ENCODE measurements around the gene ZGPAT. TPM values are rescaled to one million over a fixed set of nuclear protein-coding genes. Genes with fewer than 3 reads are reported as not detected.

Gene ZGPAT
- total RNA-seq, 1 experiment from 2014 or later: 27.6 TPM

- Histone ChIP-seq H3K27me3 (ENCODE audit: insufficient read depth, low read length) (no peaks in the 10 kb centered on the region), H3K9ac (ENCODE audit: extremely low read depth, insufficient read length, low read length) (no peak overlapping the region), H2AFZ (ENCODE audit: low read length) (no peak overlapping the region), H2BK120ac (ENCODE audit: low read depth, low read length, poor library complexity, severe bottlenecking) (no peak overlapping the region), H3K79me1 (ENCODE audit: insufficient read depth, low read depth, low read length, poor library complexity, severe bottlenecking) (no peaks in the 10 kb centered on the region), H4K91ac (ENCODE audit: insufficient read length, low read depth, low read length) (no peak overlapping the region), H3T11ph (ENCODE audit: low read length) (no peak overlapping the region), H2BK20ac (ENCODE audit: low read depth, low read length, poor library complexity, severe bottlenecking) (no peak overlapping the region), H3K27ac (ENCODE audit: insufficient read length, low read depth, low read length) (no peak overlapping the region), H2BK5ac (ENCODE audit: insufficient read length, low read length) (no peak overlapping the region), H3K4me1 (ENCODE audit: insufficient read depth, low read length) (no peaks in the 10 kb centered on the region), H3K56ac (ENCODE audit: insufficient read length, low read depth, low read length) (no peak overlapping the region), H3K14ac (ENCODE audit: insufficient read depth, low read length) (no peak overlapping the region), H3K18ac (ENCODE audit: insufficient read length, low read depth, low read length) (no peak overlapping the region), H3K4me2 (ENCODE audit: insufficient read depth, insufficient read length, low read length) (peak overlapping the region; percentile 56), H3K23me2 (ENCODE audit: insufficient read length, low read depth, low read length, poor library complexity, severe bottlenecking) (peaks cover 9% of the 10 kb centered on the region), H2BK15ac (ENCODE audit: low read depth, low read length) (no peak overlapping the region), H3K79me2 (ENCODE audit: insufficient read depth, low read length) (no peaks in the 10 kb centered on the region), H3K23ac (ENCODE audit: insufficient read length, low read depth, low read length) (no peak overlapping the region), H2BK12ac (ENCODE audit: insufficient read length, low read depth, low read length) (no peak overlapping the region), H2AK5ac (ENCODE audit: insufficient read length, low read length) (no peak overlapping the region), H4K8ac (replicated peaks; ENCODE audit: insufficient read length, low read depth, low read length) (no peak overlapping the region), H4K20me1 (ENCODE audit: control insufficient read depth, insufficient read depth, insufficient read length) (no peaks in the 10 kb centered on the region), H3K4ac (ENCODE audit: low read depth, low read length) (no peak overlapping the region), H4K5ac (ENCODE audit: insufficient read length, low read depth, low read length) (no peak overlapping the region), H3K9me3 (ENCODE audit: control insufficient read depth, low read depth, low read length) (no peaks in the 10 kb centered on the region)
- Mint-ChIP-seq H3K27ac (no peak overlapping the region), H3K4me3 (peak overlapping the region; percentile 65 to 76; a peak in 4 of 5 replicates), H3K36me3 (ENCODE audit: insufficient read depth in 1 of 3, low read depth in 3 of 3) (peaks cover 0 to 14% (median 14%) of the 10 kb centered on the region in 3 experiments; a peak in 4 of 7 replicates), H3K9me3 (no peaks in the 10 kb centered on the region), H3K4me1 (peaks cover 0 to 2% of the 10 kb centered on the region in 2 experiments; a peak in 1 of 4 replicates), H3K27me3 (ENCODE audit: low read depth) (no peaks in the 10 kb centered on the region; the same call in 1 of the 2 replicates)
- no CpG with 5 or more reads among the region's 6 CpGs for WGBS (ENCODE audit: extremely low coverage, insufficient read length, low lambda C conversion rate)
- no peak for DNase-seq
- TF ChIP-seq, protein P1, sequence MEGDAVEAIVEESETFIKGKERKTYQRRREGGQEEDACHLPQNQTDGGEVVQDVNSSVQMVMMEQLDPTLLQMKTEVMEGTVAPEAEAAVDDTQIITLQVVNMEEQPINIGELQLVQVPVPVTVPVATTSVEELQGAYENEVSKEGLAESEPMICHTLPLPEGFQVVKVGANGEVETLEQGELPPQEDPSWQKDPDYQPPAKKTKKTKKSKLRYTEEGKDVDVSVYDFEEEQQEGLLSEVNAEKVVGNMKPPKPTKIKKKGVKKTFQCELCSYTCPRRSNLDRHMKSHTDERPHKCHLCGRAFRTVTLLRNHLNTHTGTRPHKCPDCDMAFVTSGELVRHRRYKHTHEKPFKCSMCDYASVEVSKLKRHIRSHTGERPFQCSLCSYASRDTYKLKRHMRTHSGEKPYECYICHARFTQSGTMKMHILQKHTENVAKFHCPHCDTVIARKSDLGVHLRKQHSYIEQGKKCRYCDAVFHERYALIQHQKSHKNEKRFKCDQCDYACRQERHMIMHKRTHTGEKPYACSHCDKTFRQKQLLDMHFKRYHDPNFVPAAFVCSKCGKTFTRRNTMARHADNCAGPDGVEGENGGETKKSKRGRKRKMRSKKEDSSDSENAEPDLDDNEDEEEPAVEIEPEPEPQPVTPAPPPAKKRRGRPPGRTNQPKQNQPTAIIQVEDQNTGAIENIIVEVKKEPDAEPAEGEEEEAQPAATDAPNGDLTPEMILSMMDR (conservative IDR thresholded peaks at IDR 0.05): no peak
Observed at GRCh38 chr20:63741354-63741675, 33.5 kb downstream of the ZGPAT start.

All from H9 (cell line).